K562 (cell line): ENCODE results near the gene CENPV. TPM values are rescaled to one million over a fixed set of nuclear protein-coding genes. Genes with fewer than 3 reads are reported as not detected.

Source experiments
- ARNT ChIP-seq, 2 experiments: fragments of 450-650 bp; IDR thresholded peaks; 2 replicates each; pipeline ENCODE4 v1.6.1; 2016; ENCODE audit warnings: mild to moderate bottlenecking in 1 of 2
- ATF1 ChIP-seq, 2 experiments: fragments of 450-650 bp in 1 of 2; IDR thresholded peaks; 2 replicates each; pipeline ENCODE4 v1.6.1; 2016; ENCODE audit warnings: missing compliant biosample characterization in 1 of 2, missing genetic modification characterization in 1 of 2
- CBX8 ChIP-seq: fragments of 200-600 bp; sonication (generic); IDR thresholded peaks from 2 replicates; pipeline ENCODE4 v1.6.1; 2012; ENCODE audit warnings: borderline replicate concordance, mixed run types, low read depth, mild to moderate bottlenecking, moderate library complexity, mixed read lengths, low read length, control low read depth, inconsistent platforms; ENCODE audit not compliant: poor library complexity, severe bottlenecking; ENCODE audit errors: extremely low read depth
- DLX4 ChIP-seq: fragments of 250-450 bp; sonication (Bioruptor Pico); IDR thresholded peaks from 2 replicates; pipeline ENCODE4 v1.6.1; 2021; ENCODE audit warnings: mild to moderate bottlenecking
- DPF2 ChIP-seq: fragments of 450-650 bp; IDR thresholded peaks from 2 replicates; pipeline ENCODE4 v1.6.1; 2016
- FOXJ3 ChIP-seq: sonication (generic); formaldehyde crosslinking; IDR thresholded peaks from 2 replicates; pipeline ENCODE4 v1.4.0; 2020; ENCODE audit warnings: mild to moderate bottlenecking, missing genetic modification reagents
- GTF2A2 ChIP-seq: IDR thresholded peaks from 2 replicates; pipeline ENCODE4 v1.6.1; 2016; ENCODE audit warnings: mild to moderate bottlenecking, missing genetic modification characterization, missing compliant biosample characterization
- MBD2 ChIP-seq: sonication (generic); IDR thresholded peaks from 2 replicates; pipeline ENCODE4 v1.6.1; 2016; ENCODE audit warnings: low read depth, borderline replicate concordance
- PHF8 ChIP-seq: fragments of 200-600 bp; sonication (generic); IDR thresholded peaks from 2 replicates; pipeline ENCODE4 v1.6.1; 2012; ENCODE audit warnings: mixed run types, mild to moderate bottlenecking, inconsistent platforms, low read length, moderate library complexity, borderline replicate concordance
- PML ChIP-seq: IDR thresholded peaks from 2 replicates; pipeline ENCODE4 v1.6.1; 2012; ENCODE audit warnings: low read length, inconsistent platforms
- POLR2AphosphoS2 ChIP-seq: IDR thresholded peaks from 2 replicates; pipeline ENCODE4 v1.6.1; 2012; ENCODE audit warnings: low read length, improper control_type of control experiment
- RBM15 ChIP-seq: fragments of 200-400 bp; formaldehyde crosslinking; IDR thresholded peaks from 2 replicates; pipeline ENCODE4 v1.6.1; 2018; ENCODE audit warnings: mild to moderate bottlenecking, low read length, moderate library complexity; ENCODE audit not compliant: insufficient read depth
- RBM17 ChIP-seq: fragments of 200-400 bp; formaldehyde crosslinking; IDR thresholded peaks from 2 replicates; pipeline ENCODE4 v1.6.1; 2017; ENCODE audit warnings: low read depth, mild to moderate bottlenecking, low read length, borderline replicate concordance
- SMAD3 ChIP-seq: fragments of 450-650 bp; formaldehyde crosslinking; conservative IDR thresholded peaks from 2 replicates; pipeline ENCODE4 v1.4.0; 2020; ENCODE audit warnings: mild to moderate bottlenecking
- SNIP1 ChIP-seq: fragments of 450-650 bp; IDR thresholded peaks from 2 replicates; pipeline ENCODE4 v1.7.1; 2017; ENCODE audit warnings: low read depth, mild to moderate bottlenecking
- SRSF9 ChIP-seq: fragments of 200-400 bp; formaldehyde crosslinking; IDR thresholded peaks from 2 replicates; pipeline ENCODE4 v1.6.1; 2017; ENCODE audit warnings: low read depth, low read length, borderline replicate concordance
- STAG1 ChIP-seq: sonication (generic); formaldehyde crosslinking; IDR thresholded peaks from 2 replicates; pipeline ENCODE4 v1.5.0; 2020; ENCODE audit warnings: missing genetic modification reagents, borderline replicate concordance
- TAF7 ChIP-seq: fragments of 450-650 bp; IDR thresholded peaks from 2 replicates; pipeline ENCODE4 v1.6.1; 2016; ENCODE audit warnings: missing genetic modification characterization, missing compliant biosample characterization
- TAL1 ChIP-seq: fragments of 450-650 bp; IDR thresholded peaks from 2 replicates; pipeline ENCODE4 v1.6.1; 2016; ENCODE audit warnings: mild to moderate bottlenecking
- TEAD4 ChIP-seq, 2 experiments: sonication (generic) in 1 of 2; formaldehyde crosslinking in 1 of 2; IDR thresholded peaks; 2 replicates each; pipeline versions ENCODE4 v1.6.1 to v1.8.0; 2012 to 2022; ENCODE audit warnings: borderline replicate concordance in 1 of 2, inconsistent platforms in 1 of 2, low read length in 1 of 2, mild to moderate bottlenecking in 1 of 2, missing genetic modification reagents in 1 of 2
- XRCC3 ChIP-seq: fragments of 450-650 bp; IDR thresholded peaks from 2 replicates; pipeline ENCODE4 v1.6.1; 2017; ENCODE audit warnings: mild to moderate bottlenecking, moderate library complexity
- XRCC5 ChIP-seq: fragments of 200-400 bp; formaldehyde crosslinking; IDR thresholded peaks from 2 replicates; pipeline ENCODE4 v1.6.1; 2017; ENCODE audit warnings: low read depth, mild to moderate bottlenecking, low read length
- ZBTB11 ChIP-seq, 3 experiments: fragments of 200-800 bp in 1 of 3; fragments of 250-450 bp in 1 of 3; fragments of 450-650 bp in 1 of 3; sonication (Bioruptor Pico) in 1 of 3; sonication (Bioruptor generic) in 1 of 3; formaldehyde crosslinking in 1 of 3; IDR thresholded peaks; 2 replicates each; pipeline versions ENCODE4 v1.6.1 to v1.8.0; 2016 to 2022; ENCODE audit warnings: mild to moderate bottlenecking in 2 of 3, missing genetic modification characterization in 2 of 3, missing compliant biosample characterization in 1 of 3, moderate library complexity in 1 of 3
- ZNF165 ChIP-seq: fragments of 250-450 bp; sonication (Bioruptor Pico); IDR thresholded peaks from 2 replicates; pipeline ENCODE4 v1.4.0; 2020; ENCODE audit warnings: borderline replicate concordance
- ZNF431 ChIP-seq: sonication (generic); formaldehyde crosslinking; IDR thresholded peaks from 2 replicates; pipeline ENCODE4 v1.8.0; 2022; ENCODE audit warnings: mild to moderate bottlenecking, missing genetic modification reagents
- ZNF507 ChIP-seq: conservative IDR thresholded peaks from 2 replicates; pipeline ENCODE4 v1.6.1; 2017; ENCODE audit warnings: missing genetic modification characterization, missing compliant biosample characterization
- ZNF778 ChIP-seq: fragments of 450-650 bp; formaldehyde crosslinking; IDR thresholded peaks from 2 replicates; pipeline ENCODE4 v1.4.0; 2020; ENCODE audit warnings: mild to moderate bottlenecking, moderate library complexity
- polyA plus RNA-seq, 8 experiments: library from polyadenylated mRNA; depleted of rRNA in 4 of 8; stranded (reverse) in 5 of 8; unstranded in 3 of 8; fragments of >200 nt; fragmentation: Nextera tagmentation in 2 of 8; fragmentation: Illumina TruSeq in 1 of 8; extraction: Ambion mirVana in 2 of 8; extraction: Trizol in 1 of 8; gene quantifications; 2 replicates each; pipeline versions ENCODE4 v1.2.1 to v1.2.3, GENCODE V29; 2011 to 2014; ENCODE audit warnings: inconsistent platforms in 1 of 8, missing spikeins in 1 of 8
- total RNA-seq, 7 experiments: library from RNA; depleted of rRNA in 6 of 7; stranded (reverse); fragments of >200 nt in 6 of 7; fragmentation: Illumina TruSeq in 2 of 7; extraction: Trizol in 2 of 7; gene quantifications; 2 replicates each; pipeline versions ENCODE4 v1.2.1 to v1.2.3, GENCODE V29; 2011 to 2021; ENCODE audit warnings: low replicate concordance in 1 of 7

CENPV gene
- total and polyA plus RNA-seq, 9 of the 15 experiments (the other 6 are each of a cell fraction or from before 2014, with no cell fraction given): 17.8 to 131 (median 89.3) TPM

- TF ChIP-seq RBM17 (no peak), TAF7 (tag) (no peak), GTF2A2 (tag) (no peak), XRCC3 (no peak), ZNF507 (tag) (no peak), POLR2AphosphoS2 (no peak), SMAD3 (no peak), ZNF778 (CRISPR knock-in tag) (no peak), SRSF9 (no peak), ZNF431 (no peak), ATF1 (CRISPR knock-in tag; IDR thresholded peaks at IDR 0.05) (no peak), ATF1 (tag; IDR thresholded peaks at IDR 0.05) (no peak), ARNT (IDR thresholded peaks at IDR 0.05) (no peak), TAL1 (peak; percentile 85), ZNF165 (no peak), TEAD4 (IDR thresholded peaks at IDR 0.05; ENCODE audit: low read length) (peak; percentile 79), TEAD4 (CRISPR knock-in tag; IDR thresholded peaks at IDR 0.05; ENCODE audit: borderline replicate concordance) (no peak), PML (peak; percentile 49; the same call in 1 of the 2 replicates), RBM15 (no peak), CBX8 (no peak), FOXJ3 (CRISPR knock-in tag) (no peak), STAG1 (CRISPR knock-in tag) (no peak), SNIP1 (no peak), XRCC5 (no peak), DLX4 (CRISPR knock-in tag) (no peak), MBD2 (no peak), ZBTB11 (CRISPR knock-in tag; IDR thresholded peaks at IDR 0.05) (no peak), PHF8 (no peak), DPF2 (peak; percentile 39; the same call in 1 of the 2 replicates)
Measured at GRCh38 chr17:16298140-16298662, 55.1 kb downstream of the CENPV start (continued).
